Thymus (tissue), 11 donors: ENCODE results near the gene PDIA6. TPM values are rescaled to one million over a fixed set of nuclear protein-coding genes. Genes with fewer than 3 reads are reported as not detected.

Source experiments
- DNase-seq, 9 donors: peaks; one replicate each; pipeline ENCODE4 v3.0.0-alpha.2; 2013; ENCODE audit warnings: low spot score in 9 of 9, low read depth in 6 of 9, missing footprints in 1 of 9
- H3K27ac ChIP-seq, 2 donors: one replicate each; pipeline ENCODE4 v1.5.1; 2013; ENCODE audit warnings: control low read depth in 1 of 2, low read depth in 1 of 2, low read length in 1 of 2, mild to moderate bottlenecking in 1 of 2, moderate library complexity in 1 of 2
- H3K27me3 ChIP-seq, 2 donors: one replicate each; pipeline ENCODE4 v1.5.1; 2013; ENCODE audit warnings: low read length in 1 of 2; ENCODE audit not compliant: control insufficient read depth in 2 of 2, insufficient read depth in 1 of 2
- H3K36me3 ChIP-seq, 2 donors: one replicate each; pipeline ENCODE4 v1.5.1; 2013; ENCODE audit warnings: low read length in 1 of 2, mild to moderate bottlenecking in 1 of 2, moderate library complexity in 1 of 2; ENCODE audit not compliant: control insufficient read depth in 2 of 2, insufficient read depth in 2 of 2
- H3K4me1 ChIP-seq, 2 donors: one replicate each; pipeline ENCODE4 v1.5.1; 2013; ENCODE audit warnings: low read length in 2 of 2; ENCODE audit not compliant: control insufficient read depth in 2 of 2, insufficient read depth in 2 of 2
- H3K4me3 ChIP-seq, 2 donors: one replicate each; pipeline ENCODE4 v1.5.1; 2013; ENCODE audit warnings: low read length in 2 of 2, control low read depth in 1 of 2, mild to moderate bottlenecking in 1 of 2
- H3K9me3 ChIP-seq, 2 donors: one replicate each; pipeline ENCODE4 v1.5.1; 2013; ENCODE audit warnings: low read length in 1 of 2, mild to moderate bottlenecking in 1 of 2; ENCODE audit not compliant: control insufficient read depth in 2 of 2, insufficient read depth in 1 of 2
- WGBS: extraction: QIAGEN DNeasy Blood & Tissue Kit; methylation state at CpG from one replicate; pipeline ENCODE4 v1.1.7; 2013; 5-methylcytosine and 5-hydroxymethylcytosine counted together
- polyA plus RNA-seq: library from polyadenylated mRNA; stranded (reverse); fragments of 200-250 nt; gene quantifications from one replicate; pipeline ENCODE4 v1.2.3, GENCODE V29; 2013
- total RNA-seq: library from RNA; stranded (reverse); fragments of 120-200 nt; gene quantifications from one replicate; pipeline ENCODE4 v1.2.4, GENCODE V29; 2013
- donor health status: healthy.

PDIA6 gene
- total and polyA plus RNA-seq, 2 donors, result 75.1 to 124 TPM

- peaks cover 0 to 28% of the 10 kb centered on the region in 2 donors for H3K4me1 ChIP-seq
- H3K27ac ChIP-seq, result no peak overlapping the region
- no peaks in the 10 kb centered on the region for H3K36me3 ChIP-seq
- WGBS, result 84% methylated on average over 17 of the region's 17 CpGs
- DNase-seq, result no peak
- H3K9me3 ChIP-seq, result peaks cover 2 to 9% of the 10 kb centered on the region in 2 donors
- no peak overlapping the region for H3K4me3 ChIP-seq
- peaks cover 0 to 40% of the 10 kb centered on the region in 2 donors for H3K27me3 ChIP-seq
These were observed 25.0 kb upstream of the PDIA6 start for GRCh38 chr2:10837298-10838266.

DNA sequence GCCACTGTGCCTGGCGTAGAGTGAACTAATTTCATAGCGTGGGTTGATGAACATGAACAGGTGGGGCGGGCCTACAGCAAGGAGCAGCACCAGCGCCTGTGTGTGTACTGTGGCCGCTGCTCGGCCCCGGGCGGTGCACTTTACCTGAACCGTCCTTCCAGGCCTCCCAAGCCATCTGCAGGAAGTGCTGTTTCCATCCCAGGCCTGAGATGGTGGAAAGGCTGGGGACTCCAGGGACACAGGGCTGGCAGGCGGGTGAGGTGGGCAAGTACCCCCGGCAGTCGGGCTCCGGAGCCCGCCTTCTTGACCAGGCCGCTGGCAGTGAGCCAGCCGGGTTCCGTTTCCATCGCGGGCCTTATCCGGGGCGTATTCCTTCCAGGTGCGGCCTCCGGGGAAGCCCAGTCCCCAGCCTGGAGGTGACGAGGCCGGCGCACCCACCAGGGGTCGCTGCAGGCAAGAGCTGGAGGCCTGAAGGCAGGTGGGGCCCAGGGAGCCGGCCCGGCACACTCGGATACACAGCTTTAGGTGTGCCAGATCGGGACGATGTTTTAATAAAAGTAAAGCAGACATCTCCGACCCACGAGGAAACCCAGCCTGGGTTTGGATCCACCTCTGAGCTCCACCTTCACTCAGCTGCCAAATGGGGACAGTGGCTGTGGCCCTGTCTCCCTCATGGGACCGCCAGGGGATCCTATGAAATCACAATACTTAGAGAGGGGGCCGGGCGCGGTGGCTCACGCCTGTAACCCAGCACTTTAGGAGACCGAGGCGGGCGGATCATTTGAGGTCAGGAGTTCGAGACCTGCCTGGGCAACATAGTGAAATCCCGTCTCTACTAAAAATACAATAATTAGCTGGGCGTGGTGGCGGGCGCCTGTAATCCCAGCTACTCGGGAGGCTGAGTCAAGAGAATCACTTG lies 22.7 kb upstream of the PDIA6 start:
- DNase-seq, result peak in 8 of 9 donors; percentile 40 to 83 (median 60)
- Histone ChIP-seq H3K36me3 (no peaks in the 10 kb centered on the region), H3K27ac (no peak overlapping the region), H3K4me1 (peaks cover 0 to 32% of the 10 kb centered on the region in 2 donors), H3K9me3 (peaks cover 0 to 2% of the 10 kb centered on the region in 2 donors), H3K4me3 (no peak overlapping the region), H3K27me3 (peaks cover 4 to 58% of the 10 kb centered on the region in 2 donors)
- 44% methylated on average over 48 of the region's 48 CpGs for WGBS

- Histone ChIP-seq H3K4me1 (peaks cover 0 to 32% of the 10 kb centered on the region in 2 donors), H3K27me3 (peaks cover 4 to 63% of the 10 kb centered on the region in 2 donors)
- DNase-seq, result peak in 1 of 9 donors; percentile 45
These were observed 21.6 kb upstream of the PDIA6 start for GRCh38 chr2:10834068-10834655.

DNA sequence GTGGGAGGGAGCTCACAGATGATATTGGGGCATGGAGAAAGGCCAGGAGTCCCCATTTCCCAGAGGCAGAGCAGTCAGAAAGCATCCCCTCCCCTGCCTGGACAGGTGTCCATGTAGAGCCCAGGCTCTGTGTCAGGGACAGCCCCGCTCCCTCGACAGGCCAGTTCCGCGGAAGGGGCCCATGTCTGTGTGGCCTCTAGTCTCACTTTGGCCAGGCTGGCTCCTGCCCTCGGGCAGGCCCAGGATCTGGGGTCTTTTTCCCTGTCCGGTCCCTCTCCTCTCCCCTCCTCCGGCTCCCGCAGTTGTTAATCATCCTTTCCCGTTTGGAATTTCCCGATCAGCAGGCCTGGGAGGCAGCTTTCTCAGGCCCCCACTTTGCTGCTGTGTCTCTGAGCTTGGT lies 20.4 kb upstream of the PDIA6 start:
- Histone ChIP-seq H3K36me3 (no peaks in the 10 kb centered on the region), H3K27ac (no peak overlapping the region), H3K27me3 (peaks cover 4 to 70% of the 10 kb centered on the region in 2 donors), H3K4me3 (no peak overlapping the region), H3K9me3 (no peaks in the 10 kb centered on the region), H3K4me1 (peaks cover 0 to 32% of the 10 kb centered on the region in 2 donors)
- WGBS, result 88% methylated on average over 10 of the region's 10 CpGs
- no peak for DNase-seq

More at GRCh38 chr2:10834068-10834655, 21.6 kb upstream of the PDIA6 start:
- H3K36me3 ChIP-seq, result no peaks in the 10 kb centered on the region
- H3K4me3 ChIP-seq, result no peak overlapping the region
- peak overlapping the region in 1 of 2 donors; percentile 26 for H3K27ac ChIP-seq
- 51% methylated on average over 8 of the region's 8 CpGs for WGBS
- H3K9me3 ChIP-seq, result no peaks in the 10 kb centered on the region

DNA sequence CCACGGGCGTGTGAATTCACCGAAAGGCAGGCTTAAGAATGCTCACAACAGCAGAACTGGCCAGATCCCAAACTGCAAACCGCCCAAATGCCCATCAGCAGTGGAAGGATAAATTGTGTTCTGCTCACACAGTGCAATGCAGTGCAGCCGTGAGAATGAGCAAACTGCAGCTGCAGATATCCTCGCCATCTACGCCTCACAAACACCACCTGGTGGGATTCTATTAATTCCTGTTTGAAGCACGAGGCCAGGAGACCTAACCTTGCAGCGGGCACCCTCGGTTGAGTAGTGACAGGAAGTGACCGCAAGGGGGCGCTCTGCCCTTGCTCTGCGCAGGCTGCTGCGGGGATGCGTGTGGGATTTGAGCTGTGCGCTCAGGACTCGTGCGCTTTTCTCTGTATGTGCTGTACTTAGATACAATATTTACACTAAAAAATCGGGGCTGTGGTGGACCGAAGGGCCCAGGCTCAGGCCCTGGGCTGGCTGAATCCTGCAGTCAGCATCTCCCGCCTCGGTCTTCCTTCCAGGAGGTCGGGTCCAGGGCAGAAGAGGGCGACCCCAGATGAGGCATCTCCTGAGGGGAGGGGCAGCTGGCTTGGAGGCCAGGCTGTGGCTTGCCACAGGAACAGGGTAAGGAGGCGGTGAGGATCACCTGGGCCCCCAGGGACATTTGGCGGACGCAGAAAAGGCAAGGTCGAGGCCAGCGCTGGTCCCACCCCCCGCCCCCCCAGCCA lies 19.8 kb upstream of the PDIA6 start:
- WGBS, result 23% methylated on average over 30 of the region's 30 CpGs
- Histone ChIP-seq H3K36me3 (no peaks in the 10 kb centered on the region), H3K27me3 (peaks cover 4 to 68% of the 10 kb centered on the region in 2 donors), H3K27ac (no peak overlapping the region), H3K4me1 (peaks cover 0 to 32% of the 10 kb centered on the region in 2 donors), H3K4me3 (no peak overlapping the region), H3K9me3 (no peaks in the 10 kb centered on the region)
- peak; percentile 60 to 91 (median 75) for DNase-seq

- DNase-seq, result no peak
- Histone ChIP-seq H3K4me1 (peaks cover 0 to 32% of the 10 kb centered on the region in 2 donors), H3K27me3 (peaks cover 4 to 62% of the 10 kb centered on the region in 2 donors), H3K27ac (no peak overlapping the region), H3K9me3 (no peaks in the 10 kb centered on the region), H3K36me3 (no peaks in the 10 kb centered on the region), H3K4me3 (no peak overlapping the region)
- 77% methylated on average over 16 of the region's 16 CpGs for WGBS
These were observed 18.9 kb upstream of the PDIA6 start for GRCh38 chr2:10831400-10831985.

DNA sequence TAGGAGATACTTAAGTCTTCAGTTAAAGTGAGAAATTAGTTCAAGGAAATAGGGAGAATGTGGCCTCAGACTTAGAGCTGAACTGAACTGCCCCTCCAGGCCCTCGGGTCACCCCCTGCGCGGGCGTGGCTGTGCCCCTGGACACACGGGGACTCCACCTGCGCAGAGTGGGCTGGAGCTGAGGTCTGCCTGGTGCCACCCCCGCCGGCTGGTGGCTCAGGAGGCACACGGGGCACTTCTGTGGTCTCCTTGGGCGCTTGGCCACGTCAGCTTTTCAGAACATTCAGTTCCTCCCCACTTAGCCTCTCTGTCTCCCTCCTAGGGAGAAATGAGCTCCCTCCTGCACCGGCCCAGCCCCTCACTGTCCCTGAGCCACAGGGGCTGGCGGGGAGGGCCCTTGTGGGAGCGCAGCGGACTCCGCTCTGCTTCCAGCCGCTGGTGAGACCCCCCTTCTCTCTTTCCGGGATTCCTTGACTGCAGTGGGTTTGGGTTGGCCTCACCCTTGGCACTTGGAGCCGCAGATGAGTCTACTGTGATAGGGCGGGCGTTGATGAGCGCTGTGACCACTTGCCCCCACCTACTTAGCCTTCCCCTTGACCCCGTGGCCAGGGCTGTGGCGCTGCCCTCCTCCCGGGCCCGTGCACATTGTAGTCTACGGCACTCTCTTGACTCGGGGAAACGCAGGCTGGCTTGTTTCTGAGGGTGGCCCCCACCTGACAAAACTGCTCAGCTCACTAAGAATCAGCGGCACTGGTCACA lies 18.2 kb upstream of the PDIA6 start:
- no peak overlapping the region for H3K27ac ChIP-seq
- H3K4me3 ChIP-seq, result no peak overlapping the region
- peaks cover 0 to 32% of the 10 kb centered on the region in 2 donors for H3K4me1 ChIP-seq
- H3K36me3 ChIP-seq, result no peaks in the 10 kb centered on the region
- no peaks in the 10 kb centered on the region for H3K9me3 ChIP-seq
- peaks cover 4 to 62% of the 10 kb centered on the region in 2 donors for H3K27me3 ChIP-seq
- DNase-seq, result no peak
- 87% methylated on average over 30 of the region's 30 CpGs for WGBS
